VCaP (cell line): Measurements from ENCODE around the gene ABCA1.

Experiments used
- H3K27ac ChIP-seq: fragments of 450-650 bp; 2 replicates; pipeline ENCODE4 v1.5.1; 2017
- TF ChIP-seq, protein P1 (sequence below): fragments of 450-650 bp; conservative IDR thresholded peaks from 2 replicates; pipeline ENCODE4 v1.5.1; 2017; ENCODE audit warnings: mild to moderate bottlenecking, moderate library complexity

ABCA1 gene

DNA sequence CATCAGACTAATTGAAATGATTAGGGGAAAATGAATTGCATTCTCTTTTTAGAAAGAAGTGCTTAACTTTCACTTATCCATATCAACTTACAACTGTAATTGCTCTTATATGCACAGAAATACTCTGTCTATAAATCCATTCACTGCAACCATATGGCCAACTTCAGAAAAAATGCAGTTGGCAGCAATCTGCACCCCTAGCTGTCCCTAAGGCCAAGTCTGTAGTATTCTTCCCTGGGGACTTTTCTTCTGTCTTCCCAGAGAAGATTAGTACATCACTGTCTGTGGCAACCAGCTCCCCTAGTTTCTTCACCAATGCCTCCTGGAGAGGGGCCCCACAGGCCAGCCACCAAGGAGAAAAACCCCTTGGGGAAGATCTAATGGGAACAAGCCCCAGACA, 45.4 kb downstream of the ABCA1 start:
- TF ChIP-seq, protein P1, sequence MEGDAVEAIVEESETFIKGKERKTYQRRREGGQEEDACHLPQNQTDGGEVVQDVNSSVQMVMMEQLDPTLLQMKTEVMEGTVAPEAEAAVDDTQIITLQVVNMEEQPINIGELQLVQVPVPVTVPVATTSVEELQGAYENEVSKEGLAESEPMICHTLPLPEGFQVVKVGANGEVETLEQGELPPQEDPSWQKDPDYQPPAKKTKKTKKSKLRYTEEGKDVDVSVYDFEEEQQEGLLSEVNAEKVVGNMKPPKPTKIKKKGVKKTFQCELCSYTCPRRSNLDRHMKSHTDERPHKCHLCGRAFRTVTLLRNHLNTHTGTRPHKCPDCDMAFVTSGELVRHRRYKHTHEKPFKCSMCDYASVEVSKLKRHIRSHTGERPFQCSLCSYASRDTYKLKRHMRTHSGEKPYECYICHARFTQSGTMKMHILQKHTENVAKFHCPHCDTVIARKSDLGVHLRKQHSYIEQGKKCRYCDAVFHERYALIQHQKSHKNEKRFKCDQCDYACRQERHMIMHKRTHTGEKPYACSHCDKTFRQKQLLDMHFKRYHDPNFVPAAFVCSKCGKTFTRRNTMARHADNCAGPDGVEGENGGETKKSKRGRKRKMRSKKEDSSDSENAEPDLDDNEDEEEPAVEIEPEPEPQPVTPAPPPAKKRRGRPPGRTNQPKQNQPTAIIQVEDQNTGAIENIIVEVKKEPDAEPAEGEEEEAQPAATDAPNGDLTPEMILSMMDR = no peak

DNA sequence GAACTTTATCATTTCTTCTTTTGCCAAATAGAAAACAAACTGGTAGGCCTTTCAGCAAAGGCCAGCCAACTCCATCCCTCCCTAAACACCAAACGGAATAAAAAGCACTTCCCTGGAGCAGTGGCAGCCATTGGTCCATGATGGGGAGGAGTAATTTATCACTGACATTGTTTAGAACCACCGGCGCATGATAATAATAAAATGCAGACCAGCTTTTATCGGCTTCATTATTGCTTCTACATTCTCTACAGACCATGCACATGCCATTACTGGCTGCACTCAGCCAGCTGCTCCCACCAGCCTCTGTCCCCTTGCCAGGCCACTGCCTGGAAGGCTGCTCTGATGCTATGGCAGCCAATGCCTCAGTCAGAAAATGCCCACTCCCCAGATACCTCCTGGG, 45.9 kb downstream of the ABCA1 start:
- TF ChIP-seq, protein P1 = no peak
- H3K27ac ChIP-seq = no peak overlapping the region

More for the DNA sequence above, 45.4 kb downstream of the ABCA1 start:
- H3K27ac ChIP-seq = no peak overlapping the region

DNA sequence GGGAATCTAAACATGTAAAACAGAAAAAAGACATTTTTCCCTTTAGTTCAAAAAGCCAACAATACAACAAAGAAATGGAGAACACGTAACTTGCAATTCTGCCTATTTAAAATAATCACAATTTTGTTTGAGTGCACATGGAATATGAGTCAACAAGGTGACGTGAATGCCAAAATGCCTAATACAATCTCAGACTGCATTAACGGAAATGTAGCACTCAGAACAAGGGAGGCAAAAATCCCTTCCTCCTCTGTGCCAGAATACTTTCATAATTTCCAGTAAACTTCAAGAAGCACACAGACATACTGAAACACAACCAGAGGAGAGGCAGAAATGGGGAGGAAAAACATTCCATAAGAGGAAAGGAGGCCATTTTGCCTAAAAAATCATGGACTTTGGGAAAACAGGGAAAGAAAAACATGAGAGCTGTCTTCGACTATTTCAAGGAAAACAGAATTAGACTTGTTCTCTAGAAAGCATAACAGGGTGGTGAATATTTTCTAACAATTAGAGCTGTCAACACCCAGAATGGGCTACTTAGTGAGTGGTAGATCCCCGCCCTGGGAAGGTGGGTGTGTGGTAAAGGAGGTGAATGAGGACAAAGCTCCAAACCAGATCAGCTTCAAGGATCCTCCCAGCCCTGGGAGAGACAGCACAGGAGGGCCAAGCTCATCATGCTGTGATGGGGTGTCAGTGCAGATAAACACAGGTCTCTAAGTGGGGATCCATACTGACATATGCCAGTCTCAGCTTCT, 48.2 kb downstream of the ABCA1 start:
- TF ChIP-seq, protein P1 = no peak
- H3K27ac ChIP-seq = no peak overlapping the region

DNA sequence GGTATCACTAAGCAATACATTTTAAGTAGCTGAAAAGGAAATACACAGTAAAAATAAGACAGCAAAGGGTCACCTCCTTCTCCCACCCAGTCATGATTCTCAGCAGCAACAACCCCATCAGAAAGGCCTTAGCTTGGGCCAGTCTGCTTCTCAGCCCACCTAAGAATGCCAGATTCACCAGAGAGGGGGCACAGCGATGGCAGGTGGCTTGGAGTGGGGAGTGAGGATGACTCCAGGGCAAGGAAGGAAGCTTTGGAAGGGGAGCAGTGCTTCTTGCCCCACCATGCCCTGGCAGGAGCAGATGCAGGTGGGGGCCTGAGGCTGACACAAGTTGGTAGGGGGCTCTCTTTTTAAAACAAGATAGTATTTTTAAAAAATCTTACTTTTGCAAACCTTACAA, 51.4 kb downstream of the ABCA1 start:
- TF ChIP-seq, protein P1 = no peak
- H3K27ac ChIP-seq = no peak overlapping the region

DNA sequence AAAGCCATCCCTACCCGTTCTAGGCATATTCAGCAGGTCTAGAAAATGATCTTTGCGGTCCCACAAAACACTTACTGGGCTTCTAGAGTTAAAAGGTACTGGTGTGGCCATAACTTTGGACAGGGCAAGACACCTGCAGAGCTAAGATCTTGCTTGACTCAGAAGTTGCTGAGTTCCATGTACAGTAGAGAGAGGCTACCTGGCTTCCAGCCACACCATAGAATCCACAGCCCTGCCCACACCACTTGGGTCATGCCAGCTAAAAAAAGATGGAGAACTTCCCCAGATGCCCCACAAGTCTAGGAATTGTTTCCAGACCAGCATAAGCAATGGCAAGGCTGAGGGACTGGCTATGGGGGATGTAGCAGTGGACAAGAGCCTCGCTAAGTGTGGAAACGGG, 52.1 kb downstream of the ABCA1 start:
- TF ChIP-seq, protein P1 = no peak
- no peak overlapping the region for H3K27ac ChIP-seq

DNA sequence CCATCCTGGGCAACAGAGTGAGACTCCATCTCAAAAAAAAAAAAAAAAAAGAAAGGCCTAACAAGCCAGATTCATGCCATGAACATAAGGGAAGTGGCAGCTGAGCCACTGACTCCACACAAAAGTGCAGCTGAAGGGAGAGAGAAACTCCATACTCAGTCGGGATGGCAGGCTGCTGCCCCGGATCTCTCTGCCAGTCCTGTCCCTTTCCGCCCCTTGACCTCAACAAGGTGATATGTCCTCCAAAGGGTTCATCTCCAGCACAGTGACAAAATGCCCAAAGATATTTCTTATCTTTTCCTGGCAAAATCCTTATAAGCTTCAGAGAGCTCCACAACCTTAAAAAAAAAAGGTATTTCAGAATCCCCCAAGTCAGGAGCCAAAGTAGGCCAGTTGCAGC, 52.6 kb downstream of the ABCA1 start:
- TF ChIP-seq, protein P1 = no peak
- no peak overlapping the region for H3K27ac ChIP-seq

DNA sequence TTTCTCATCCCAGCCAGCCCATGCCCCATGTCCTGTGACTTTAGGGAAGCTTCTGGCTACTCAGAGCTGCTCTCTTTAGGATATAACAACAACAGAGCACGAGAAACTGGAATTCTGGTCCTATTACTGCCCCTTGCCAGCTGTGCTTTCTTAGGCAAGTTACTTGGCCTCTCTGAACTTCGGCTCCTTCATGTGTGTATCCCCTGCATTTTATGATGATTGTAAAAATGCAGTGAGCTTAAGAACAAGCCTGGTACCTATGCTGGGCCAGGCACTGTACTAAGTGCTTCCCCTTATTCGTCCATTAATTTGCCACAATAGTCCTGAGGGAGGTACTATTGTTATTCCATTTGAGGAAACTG, 54.5 kb downstream of the ABCA1 start:
- no peak overlapping the region for H3K27ac ChIP-seq
- TF ChIP-seq, protein P1 = no peak
